B cell (primary cell): ENCODE measurements around the gene GPR162. TPM values are rescaled to one million over a fixed set of nuclear protein-coding genes. Genes with fewer than 3 reads are reported as not detected.

ENCODE experiments used
- ATAC-seq: fragments of 200-7000 bp; cut with Tn5 transposase; one replicate; pipeline ENCODE4 v1.10.0; 2021; ENCODE audit warnings: low read depth, mild to moderate bottlenecking, moderate number of reproducible peaks, moderate library complexity
- CTCF ChIA-PET: fragments of 350-600 bp; sonication (Branson Sonifier 250); formaldehyde crosslinking; loops from one replicate; lab custom pipeline; 2021; ENCODE audit warnings: antibody characterized with exemption, inconsistent platforms; lab: Charles Lee
- POLR2A ChIA-PET: fragments of 350-600 bp; sonication (Branson Sonifier 250); formaldehyde crosslinking; loops from one replicate; lab custom pipeline; 2021; ENCODE audit warnings: antibody characterized with exemption; lab: Charles Lee
- DNase-seq: peaks from one replicate; pipeline ENCODE4 v3.0.0; 2013
- H2AFZ ChIP-seq: 2 replicates; pipeline ENCODE4 v1.6.1; 2012; ENCODE audit warnings: mild to moderate bottlenecking, low read depth, low read length; ENCODE audit not compliant: insufficient read depth, poor library complexity, severe bottlenecking
- H3K27ac ChIP-seq, 2 donors: 1 replicate in 1 of 2; 2 replicates in 1 of 2; pipeline ENCODE4 v1.5.1; 2012 to 2013; ENCODE audit warnings: low read length in 2 of 2, mild to moderate bottlenecking in 2 of 2, moderate library complexity in 1 of 2
- H3K27me3 ChIP-seq, 4 experiments: fragments of 200-600 bp in 1 of 4; sonication (generic) in 1 of 4; replicated peaks in 1 of 4; 1 replicate in 2 of 4; 2 replicates in 2 of 4; pipeline versions ENCODE4 v1.6.1 to v1.7.0; 2013 to 2016; ENCODE audit warnings: low read length in 3 of 4, mild to moderate bottlenecking in 2 of 4, mixed read lengths in 1 of 4, moderate library complexity in 1 of 4; ENCODE audit not compliant: insufficient read depth in 4 of 4, control insufficient read depth in 3 of 4; ENCODE audit errors: control extremely low read depth in 1 of 4
- H3K36me3 ChIP-seq, 2 experiments: replicated peaks in 1 of 2; 1 replicate in 1 of 2; 2 replicates in 1 of 2; pipeline versions ENCODE4 v1.6.1 to v1.7.1; 2013; ENCODE audit warnings: low read length in 1 of 2; ENCODE audit not compliant: insufficient read depth in 2 of 2, control insufficient read depth in 1 of 2; ENCODE audit errors: control extremely low read depth in 1 of 2, extremely low read depth in 1 of 2
- H3K4me1 ChIP-seq, 2 donors: fragments of 200-600 bp in 1 of 2; sonication (generic) in 1 of 2; 1 replicate in 1 of 2; 2 replicates in 1 of 2; pipeline versions ENCODE4 v1.5.1 to v1.6.1; 2013 to 2017; ENCODE audit warnings: low read length in 2 of 2; ENCODE audit not compliant: control insufficient read depth in 2 of 2, insufficient read depth in 2 of 2
- H3K4me2 ChIP-seq: replicated peaks from 2 replicates; pipeline ENCODE3; 2012; ENCODE audit warnings: mild to moderate bottlenecking, low read depth, low read length; ENCODE audit not compliant: poor library complexity, severe bottlenecking
- H3K4me3 ChIP-seq, 5 experiments: fragments of 200-600 bp in 1 of 5; sonication (generic) in 1 of 5; 1 replicate in 3 of 5; 2 replicates in 2 of 5; pipeline versions ENCODE4 v1.5.1 to v1.7.0; 2011 to 2016; ENCODE audit warnings: low read length in 4 of 5, mild to moderate bottlenecking in 4 of 5, low read depth in 2 of 5, control low read depth in 1 of 5, moderate library complexity in 1 of 5; ENCODE audit not compliant: insufficient read depth in 1 of 5; ENCODE audit errors: control extremely low read depth in 1 of 5, extremely low read depth in 1 of 5
- H3K79me2 ChIP-seq: fragments of 200-600 bp; sonication (generic); one replicate; pipeline ENCODE4 v1.6.0; 2016; ENCODE audit warnings: low read length; ENCODE audit not compliant: control insufficient read depth, insufficient read depth
- H3K9ac ChIP-seq: fragments of 200-600 bp; sonication (generic); 2 replicates; pipeline ENCODE4 v1.6.1; 2017; ENCODE audit warnings: mild to moderate bottlenecking, low read length, moderate library complexity
- H3K9me3 ChIP-seq, 3 donors: one replicate each; pipeline versions ENCODE4 v1.6.1 to v1.7.1; 2013; ENCODE audit warnings: low read length in 2 of 3; ENCODE audit not compliant: control insufficient read depth in 2 of 3, insufficient read depth in 1 of 3; ENCODE audit errors: control extremely low read depth in 1 of 3
- H4K20me1 ChIP-seq: 2 replicates; pipeline ENCODE4 v1.6.0; 2012; ENCODE audit warnings: mild to moderate bottlenecking, low read length; ENCODE audit not compliant: insufficient read depth, control insufficient read depth, poor library complexity, severe bottlenecking
- H3K27ac Mint-ChIP-seq: one replicate; pipeline ENCODE4 v1.8.0; 2021; ENCODE audit warnings: mixed read lengths
- H3K27me3 Mint-ChIP-seq: one replicate; pipeline ENCODE4 v1.8.0; 2021; ENCODE audit warnings: mixed read lengths
- H3K4me1 Mint-ChIP-seq: one replicate; pipeline ENCODE4 v1.8.0; 2021; ENCODE audit warnings: mixed read lengths
- H3K4me3 Mint-ChIP-seq: one replicate; pipeline ENCODE4 v1.8.0; 2021; ENCODE audit warnings: mixed read lengths
- H3K9me3 Mint-ChIP-seq: one replicate; pipeline ENCODE4 v1.8.0; 2022; ENCODE audit warnings: mixed read lengths; ENCODE audit not compliant: insufficient read depth
- EZH2 ChIP-seq: IDR thresholded peaks from 2 replicates; pipeline ENCODE4 v1.6.1; 2012; ENCODE audit warnings: borderline replicate concordance, low read depth, mild to moderate bottlenecking, moderate library complexity, low read length; ENCODE audit not compliant: insufficient read depth, poor library complexity, severe bottlenecking
- WGBS: methylation state at CpG from one replicate; pipeline ENCODE4 v1.1.5; 2013; ENCODE audit warnings: missing lambda C conversion rate; ENCODE audit not compliant: insufficient coverage; 5-methylcytosine and 5-hydroxymethylcytosine counted together
- intact Hi-C: fragments of 100-400 bp; cut with micrococcal nuclease; formaldehyde crosslinking; loops from one replicate; pipeline ENCODE4 v1.10.0; 2022
- polyA plus RNA-seq: library from polyadenylated mRNA; depleted of rRNA; stranded (reverse); fragments of >200 nt; gene quantifications from 2 replicates; pipeline ENCODE4 v1.2.3, GENCODE V29; 2012
- total RNA-seq, 2 donors: library from RNA; stranded (reverse); fragments of 120-200 nt in 1 of 2; gene quantifications; 1 replicate in 1 of 2; 2 replicates in 1 of 2; pipeline versions ENCODE4 v1.2.3 to v1.2.4, GENCODE V29; 2013 to 2022
- TF ChIP-seq, protein P1 (sequence below): fragments of 200-600 bp; IDR thresholded peaks from one replicate; pipeline ENCODE4 v1.8.0; 2022; ENCODE audit warnings: antibody characterized with exemption, mild to moderate bottlenecking

Gene GPR162
- total and polyA plus RNA-seq, 2 donors (not counting 1 experiment from before 2014, with no cell fraction given) = 0.54 TPM; not detected in 1

DNA sequence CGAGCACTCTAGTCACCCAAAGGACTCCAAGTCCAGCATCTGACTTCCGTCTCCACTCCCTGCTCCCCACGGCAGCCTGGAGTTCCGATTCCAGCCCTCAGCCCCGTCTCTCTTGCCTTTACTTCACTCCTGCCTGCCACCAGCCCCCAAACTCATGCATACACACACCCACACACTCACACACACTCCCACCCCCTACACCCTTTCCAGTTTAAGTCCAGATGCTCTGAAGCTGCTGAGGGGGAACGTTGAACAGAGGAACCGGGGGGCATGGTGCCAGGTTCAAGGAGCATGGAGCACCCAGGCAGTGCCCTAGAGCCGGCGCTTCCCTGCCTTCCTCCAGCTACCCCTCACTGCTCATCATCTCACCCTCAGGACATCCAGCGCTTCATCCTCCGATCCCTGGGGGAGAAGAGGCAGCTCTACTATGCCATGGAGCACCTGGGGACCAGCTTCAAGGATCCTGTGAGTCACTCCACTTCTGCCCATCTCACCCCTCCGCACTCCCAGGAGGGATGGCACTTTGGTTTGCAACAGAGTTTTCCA is 9.9 kb downstream of the GPR162 start:
- Mint-ChIP-seq H3K27ac (no peak overlapping the region), H3K4me3 (peak overlapping the region; percentile 17), H3K4me1 (peaks cover 17% of the 10 kb centered on the region), H3K9me3 (no peaks in the 10 kb centered on the region), H3K27me3 (peaks cover 52% of the 10 kb centered on the region)
- intact Hi-C loops = no loop called here
- 90% methylated on average over 9 of the region's 12 CpGs for WGBS
- Histone ChIP-seq H3K4me2 (no peak overlapping the region), H2AFZ (no peak overlapping the region), H3K79me2 (no peaks in the 10 kb centered on the region), H4K20me1 (peaks cover 11% of the 10 kb centered on the region), H3K9ac (no peak overlapping the region), H3K9me3 (peaks cover 0 to 4% (median 0%) of the 10 kb centered on the region in 3 donors), H3K36me3 (no peaks in the 10 kb centered on the region), H3K4me3 (no peak overlapping the region), H3K27me3 (peaks cover 0 to 46% (median 20%) of the 10 kb centered on the region in 4 experiments), H3K4me1 (peaks cover 20 to 28% of the 10 kb centered on the region in 2 donors), H3K27ac (no peak overlapping the region)
- TF ChIP-seq, protein P1, sequence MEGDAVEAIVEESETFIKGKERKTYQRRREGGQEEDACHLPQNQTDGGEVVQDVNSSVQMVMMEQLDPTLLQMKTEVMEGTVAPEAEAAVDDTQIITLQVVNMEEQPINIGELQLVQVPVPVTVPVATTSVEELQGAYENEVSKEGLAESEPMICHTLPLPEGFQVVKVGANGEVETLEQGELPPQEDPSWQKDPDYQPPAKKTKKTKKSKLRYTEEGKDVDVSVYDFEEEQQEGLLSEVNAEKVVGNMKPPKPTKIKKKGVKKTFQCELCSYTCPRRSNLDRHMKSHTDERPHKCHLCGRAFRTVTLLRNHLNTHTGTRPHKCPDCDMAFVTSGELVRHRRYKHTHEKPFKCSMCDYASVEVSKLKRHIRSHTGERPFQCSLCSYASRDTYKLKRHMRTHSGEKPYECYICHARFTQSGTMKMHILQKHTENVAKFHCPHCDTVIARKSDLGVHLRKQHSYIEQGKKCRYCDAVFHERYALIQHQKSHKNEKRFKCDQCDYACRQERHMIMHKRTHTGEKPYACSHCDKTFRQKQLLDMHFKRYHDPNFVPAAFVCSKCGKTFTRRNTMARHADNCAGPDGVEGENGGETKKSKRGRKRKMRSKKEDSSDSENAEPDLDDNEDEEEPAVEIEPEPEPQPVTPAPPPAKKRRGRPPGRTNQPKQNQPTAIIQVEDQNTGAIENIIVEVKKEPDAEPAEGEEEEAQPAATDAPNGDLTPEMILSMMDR = no peak
- TF ChIP-seq EZH2 = no peak
- POLR2A ChIA-PET = no interaction called here
- CTCF ChIA-PET = interaction anchor here (0.7 to 1.1 kb wide), 4 partner anchors 41 to 248 kb away, joined by 3 to 5 read pairs (median 3); partner anchors contain the start of genes COPS7A and SPSB2
- ATAC-seq = no peak
- no peak for DNase-seq

DNA sequence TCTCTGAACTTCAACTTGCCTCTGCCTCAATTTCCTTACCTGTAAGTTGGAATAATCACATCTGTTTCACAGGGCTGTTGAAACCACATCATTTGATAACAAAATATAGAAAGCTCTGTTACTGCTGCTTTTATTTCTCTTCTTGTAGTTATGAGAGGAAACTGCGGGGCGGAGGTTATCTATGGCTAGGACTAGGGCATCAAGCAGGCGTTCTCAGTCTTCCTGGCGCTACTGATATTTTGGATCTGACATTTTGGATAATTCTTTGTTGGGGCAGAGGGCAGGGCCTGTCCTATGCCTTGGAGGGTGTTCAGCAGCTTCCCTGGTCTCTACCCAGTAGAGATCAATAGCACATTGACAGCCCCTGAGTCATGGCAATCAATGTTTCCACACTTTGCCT is 10.5 kb downstream of the GPR162 start:
- Histone ChIP-seq H3K27me3 (peaks cover 0 to 40% (median 17%) of the 10 kb centered on the region in 4 experiments), H3K79me2 (no peaks in the 10 kb centered on the region), H3K36me3 (no peaks in the 10 kb centered on the region), H3K9ac (no peak overlapping the region), H3K4me1 (peaks cover 20 to 27% of the 10 kb centered on the region in 2 donors), H3K27ac (no peak overlapping the region), H2AFZ (no peak overlapping the region), H4K20me1 (peaks cover 11% of the 10 kb centered on the region), H3K4me3 (no peak overlapping the region), H3K9me3 (peaks cover 0 to 3% (median 0%) of the 10 kb centered on the region in 3 donors), H3K4me2 (no peak overlapping the region)
- DNase-seq = no peak
- peak overlapping the region; percentile 17 for H3K4me3 Mint-ChIP-seq
- intact Hi-C loops = no loop called here
- ChIA-PET POLR2A (no interaction called here), CTCF (interaction anchor here (0.6 to 1.8 kb wide), 5 partner anchors 21 to 108 kb away, joined by 3 to 7 read pairs (median 3); partner anchors contain the start of genes COPS7A, MLF2 and SPSB2)
- H3K9me3 Mint-ChIP-seq = no peaks in the 10 kb centered on the region
- WGBS = 87% methylated on average over 4 of the region's 4 CpGs
- H3K27me3 Mint-ChIP-seq = peaks cover 49% of the 10 kb centered on the region
- ATAC-seq = no peak
- H3K27ac Mint-ChIP-seq = no peak overlapping the region
- H3K4me1 Mint-ChIP-seq = peaks cover 17% of the 10 kb centered on the region
- TF ChIP-seq EZH2 = no peak
- TF ChIP-seq, protein P1 = no peak
